Hepatocyte (in vitro differentiated cells): ENCODE results near the gene CPT1A.

ENCODE experiments used
- EZH2 ChIP-seq: fragments of 200-600 bp; sonication (generic); IDR thresholded peaks from 2 replicates; pipeline ENCODE4 v1.6.1; 2016; ENCODE audit warnings: antibody characterized with exemption, mild to moderate bottlenecking, borderline replicate concordance
- EZH2phosphoT487 ChIP-seq: fragments of 200-600 bp; sonication (generic); IDR thresholded peaks from one replicate; pipeline ENCODE4 v1.6.1; 2018; ENCODE audit warnings: antibody characterized with exemption, mild to moderate bottlenecking, low read depth, moderate library complexity; ENCODE audit not compliant: unreplicated experiment, severe bottlenecking
- TF ChIP-seq, protein P1 (sequence below): fragments of 200-600 bp; sonication (generic); IDR thresholded peaks from 2 replicates; pipeline ENCODE4 v1.5.1; 2016; ENCODE audit warnings: antibody characterized with exemption, mild to moderate bottlenecking; ENCODE audit not compliant: poor library complexity

- TF ChIP-seq, protein P1, sequence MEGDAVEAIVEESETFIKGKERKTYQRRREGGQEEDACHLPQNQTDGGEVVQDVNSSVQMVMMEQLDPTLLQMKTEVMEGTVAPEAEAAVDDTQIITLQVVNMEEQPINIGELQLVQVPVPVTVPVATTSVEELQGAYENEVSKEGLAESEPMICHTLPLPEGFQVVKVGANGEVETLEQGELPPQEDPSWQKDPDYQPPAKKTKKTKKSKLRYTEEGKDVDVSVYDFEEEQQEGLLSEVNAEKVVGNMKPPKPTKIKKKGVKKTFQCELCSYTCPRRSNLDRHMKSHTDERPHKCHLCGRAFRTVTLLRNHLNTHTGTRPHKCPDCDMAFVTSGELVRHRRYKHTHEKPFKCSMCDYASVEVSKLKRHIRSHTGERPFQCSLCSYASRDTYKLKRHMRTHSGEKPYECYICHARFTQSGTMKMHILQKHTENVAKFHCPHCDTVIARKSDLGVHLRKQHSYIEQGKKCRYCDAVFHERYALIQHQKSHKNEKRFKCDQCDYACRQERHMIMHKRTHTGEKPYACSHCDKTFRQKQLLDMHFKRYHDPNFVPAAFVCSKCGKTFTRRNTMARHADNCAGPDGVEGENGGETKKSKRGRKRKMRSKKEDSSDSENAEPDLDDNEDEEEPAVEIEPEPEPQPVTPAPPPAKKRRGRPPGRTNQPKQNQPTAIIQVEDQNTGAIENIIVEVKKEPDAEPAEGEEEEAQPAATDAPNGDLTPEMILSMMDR = no peak
- TF ChIP-seq EZH2 = no peak
- TF ChIP-seq EZH2phosphoT487 = no peak
Measured at GRCh38 chr11:68804786-68805185, 36.9 kb downstream of the CPT1A start.
